Measurements from ENCODE around the gene SP6.
A peak's percentile ranks its signal among the peaks of the same experiment; 100 is the strongest.

Gene SP6

DNA sequence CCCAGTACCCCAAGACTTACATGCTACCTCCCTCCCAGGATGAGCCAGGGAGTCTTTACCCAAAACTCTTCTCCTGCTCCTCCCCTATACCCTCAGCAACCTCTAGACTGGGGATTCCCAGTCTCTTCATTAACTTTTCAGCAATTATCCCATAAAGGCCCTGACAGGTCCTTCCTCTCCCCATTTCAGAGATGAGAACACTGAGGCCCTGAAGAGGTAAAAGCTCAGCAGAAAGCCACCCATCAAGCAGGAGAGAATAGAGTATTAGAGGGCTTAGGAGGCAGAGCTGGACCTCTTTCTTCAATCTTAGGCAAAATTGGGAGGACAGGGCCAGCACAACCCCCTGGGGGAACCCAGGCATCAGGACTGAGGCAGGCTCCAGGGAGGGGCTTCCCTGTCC, 5.9 kb upstream of the SP6 start:
- no peak for DNase-seq

DNA sequence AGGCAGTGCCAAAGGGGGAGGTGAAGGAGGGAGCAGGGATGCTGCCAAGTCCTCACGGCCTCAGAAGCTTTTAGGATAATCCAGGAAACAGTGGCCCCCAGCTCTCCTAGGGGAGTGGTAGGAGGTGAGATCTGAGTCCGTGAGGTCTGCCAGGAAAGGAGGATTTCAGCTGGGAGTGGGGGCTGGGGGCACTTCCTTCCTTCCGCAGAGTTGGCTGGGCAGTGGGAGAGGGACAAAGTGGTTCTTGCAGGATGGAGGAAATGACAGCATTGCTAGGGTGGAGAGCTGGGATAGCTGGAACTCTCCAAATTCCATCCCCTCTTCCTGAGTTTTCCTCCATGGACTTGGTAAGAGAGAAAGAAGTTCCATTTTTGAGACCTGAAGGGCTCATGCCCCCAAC, 4.8 kb upstream of the SP6 start:
- no peak for DNase-seq

DNA sequence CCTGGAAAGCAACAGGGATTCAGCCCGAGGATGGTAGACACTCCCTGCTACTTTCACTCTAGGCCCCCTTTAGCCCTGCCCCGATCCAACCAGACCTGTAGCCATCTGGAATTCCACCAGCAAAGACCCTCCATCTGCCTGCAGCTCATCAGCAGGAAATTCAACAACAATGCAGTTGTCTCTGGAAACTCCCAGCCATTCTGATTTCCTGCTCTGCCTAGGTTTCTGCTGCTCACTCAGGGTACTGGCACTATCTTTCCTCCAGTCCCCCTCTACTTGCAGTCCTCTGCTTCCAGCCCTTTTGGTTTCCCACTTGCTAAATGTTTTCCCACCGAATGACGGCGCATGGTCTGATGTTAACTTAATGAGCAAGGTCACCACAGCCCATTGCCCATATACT, 2.7 kb upstream of the SP6 start:
- no peak for DNase-seq

- DNase-seq: peak; percentile 58
These were observed 1.4 kb upstream of the SP6 start for GRCh38 chr17:47852113-47852949.

- no peak for DNase-seq
These were observed 775 bp upstream of the SP6 start for GRCh38 chr17:47851764-47852112.

DNA sequence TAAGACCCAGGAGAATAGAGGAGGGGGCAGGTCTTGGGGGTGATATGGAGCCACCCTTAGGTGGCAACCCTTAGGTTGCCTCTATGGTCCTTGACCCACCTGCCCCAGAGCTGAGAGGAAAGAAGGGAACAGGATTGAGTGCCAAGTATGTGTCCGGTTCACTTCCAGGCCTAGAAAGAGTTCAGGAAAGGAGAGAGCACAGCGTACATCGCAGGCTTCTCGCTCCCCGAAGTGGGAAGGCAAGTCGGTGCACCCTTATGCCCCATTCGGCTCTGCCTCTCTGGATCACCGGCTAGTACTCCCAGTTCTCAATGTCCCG, 631 bp downstream of the SP6 start:
- no peak for DNase-seq

DNA sequence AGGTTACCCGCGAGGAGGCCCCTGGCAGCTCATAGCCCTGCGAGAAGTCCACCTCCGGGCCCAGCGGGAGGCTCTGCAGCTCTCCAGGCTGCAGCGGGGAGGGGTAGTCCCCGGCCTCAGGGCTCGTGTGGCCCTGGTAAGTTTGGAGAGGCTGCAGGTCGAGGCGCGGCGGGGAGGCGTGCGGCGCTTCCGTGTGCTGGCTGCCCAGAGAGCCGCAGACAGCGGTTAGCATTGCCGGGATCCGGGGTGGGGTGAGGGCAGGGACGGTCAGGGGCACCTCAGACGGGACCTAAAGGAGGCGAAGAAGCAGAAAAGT, 2.8 kb downstream of the SP6 start:
- no peak for DNase-seq

GRCh38 chr17:47847341-47848197, 3.4 kb downstream of the SP6 start:
- DNase-seq: peak; percentile 47

DNA sequence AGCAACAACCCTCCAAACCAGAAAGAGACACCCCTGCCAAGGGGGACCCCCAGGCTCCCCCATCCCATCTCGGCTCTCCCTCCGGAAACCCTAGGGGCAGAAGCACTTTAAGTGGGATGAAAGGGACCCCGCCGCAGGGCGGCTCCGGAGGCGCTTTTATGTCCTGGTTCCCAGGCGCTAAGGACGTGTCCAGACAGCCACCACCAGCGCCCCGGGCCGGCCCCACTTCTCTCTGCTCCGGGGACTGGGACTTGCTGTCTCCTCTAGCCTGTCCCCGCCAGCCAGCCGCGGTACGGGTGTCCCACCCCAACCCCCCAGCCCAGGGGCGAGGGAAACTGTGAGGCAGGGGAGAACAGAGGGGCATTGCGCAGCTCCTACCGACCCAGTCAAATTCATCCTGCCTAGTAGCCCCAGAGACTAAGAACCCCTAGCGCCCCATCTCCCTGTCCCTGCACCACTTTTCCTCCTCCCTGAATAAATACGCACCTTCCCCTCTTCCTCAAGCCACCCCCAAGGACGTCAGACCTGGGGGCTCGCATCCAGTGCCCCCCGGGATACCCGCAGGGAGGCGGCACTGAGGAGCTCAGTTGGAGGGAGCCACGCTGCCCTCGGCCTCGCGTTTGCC, 4.1 kb downstream of the SP6 start:
- no peak for DNase-seq

DNA sequence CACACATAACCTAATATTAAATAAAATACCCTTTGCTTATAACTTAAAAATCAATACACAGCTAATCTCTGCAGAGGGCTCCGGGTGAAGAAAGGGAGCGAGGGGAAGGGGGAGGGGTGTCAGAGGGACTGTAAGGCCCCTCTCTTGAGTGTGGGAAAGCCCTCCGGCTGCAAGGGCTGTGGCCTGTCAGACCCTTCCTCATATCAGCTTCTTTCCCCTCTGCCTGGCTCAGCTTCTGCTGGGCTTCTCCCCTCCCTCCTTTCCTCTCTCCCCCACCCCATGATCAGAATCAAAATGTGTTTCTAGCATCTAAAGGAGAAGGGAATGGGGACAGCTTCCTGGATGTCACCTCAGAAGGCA, 5.3 kb downstream of the SP6 start:
- DNase-seq: no peak

DNA sequence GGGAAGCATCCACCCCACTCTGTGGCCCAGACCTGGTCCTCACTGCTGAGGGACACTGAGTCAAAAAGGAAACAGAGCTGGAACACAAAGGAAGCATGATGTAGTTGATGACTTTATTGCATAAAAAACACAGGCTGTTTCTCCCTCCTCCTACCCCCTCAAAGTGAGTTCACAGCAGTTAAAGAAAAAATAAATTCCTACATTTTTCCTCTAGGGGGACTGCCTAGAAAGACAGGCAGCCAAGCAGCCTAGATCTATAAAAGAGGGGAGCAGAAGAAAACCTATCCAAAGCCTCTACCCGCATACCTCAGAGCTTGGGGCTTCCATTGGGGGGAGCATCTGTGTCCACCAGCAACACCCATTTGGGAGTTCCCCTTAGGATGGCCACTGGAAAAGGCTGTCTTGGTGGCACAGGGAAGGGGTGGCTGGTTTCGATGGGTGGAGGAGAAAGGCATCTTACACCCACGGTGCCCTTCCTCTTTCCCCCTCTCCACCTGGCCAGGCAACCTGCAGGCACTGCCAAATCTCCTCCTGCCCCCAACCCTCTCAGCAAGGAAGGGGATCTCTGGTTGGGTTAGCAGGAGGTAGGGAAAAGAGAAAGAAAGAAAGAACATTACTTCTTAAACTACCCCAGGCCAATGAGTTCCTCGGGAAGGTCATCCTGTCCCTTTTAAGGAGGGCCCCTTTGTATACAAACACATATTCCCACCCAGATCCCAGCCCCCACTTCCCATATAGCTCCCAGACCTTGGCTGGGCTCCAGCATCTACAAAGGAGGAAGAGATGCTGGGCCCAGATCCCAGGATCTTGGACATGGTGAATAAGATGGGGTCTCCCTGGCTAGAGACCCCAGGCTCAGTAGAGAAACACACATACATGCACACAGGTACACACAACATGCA, 5.9 kb downstream of the SP6 start:
- no peak for DNase-seq

- DNase-seq: no peak
These were observed 6.7 kb downstream of the SP6 start for GRCh38 chr17:47844227-47844626.

DNA sequence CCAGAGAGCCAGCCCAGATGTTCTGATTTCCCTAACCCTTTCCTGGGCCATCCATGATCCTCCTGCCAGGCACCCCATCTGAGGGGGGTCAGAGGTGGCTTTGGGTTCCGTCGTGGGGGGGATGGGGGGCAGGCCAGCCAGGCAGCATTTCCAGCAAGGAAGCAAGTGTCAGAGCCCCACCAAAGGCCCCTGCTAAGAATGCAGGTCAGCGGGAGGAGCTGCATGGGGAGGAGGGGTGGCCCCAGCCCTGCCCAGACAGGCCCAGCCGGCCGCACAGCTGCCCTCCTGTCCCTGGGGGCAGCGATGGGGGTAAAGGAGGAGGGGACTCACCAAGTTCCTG, 7.6 kb downstream of the SP6 start:
- no peak for DNase-seq

- DNase-seq: no peak
These were observed 9.3 kb downstream of the SP6 start for GRCh38 chr17:47841488-47842291.

DNA sequence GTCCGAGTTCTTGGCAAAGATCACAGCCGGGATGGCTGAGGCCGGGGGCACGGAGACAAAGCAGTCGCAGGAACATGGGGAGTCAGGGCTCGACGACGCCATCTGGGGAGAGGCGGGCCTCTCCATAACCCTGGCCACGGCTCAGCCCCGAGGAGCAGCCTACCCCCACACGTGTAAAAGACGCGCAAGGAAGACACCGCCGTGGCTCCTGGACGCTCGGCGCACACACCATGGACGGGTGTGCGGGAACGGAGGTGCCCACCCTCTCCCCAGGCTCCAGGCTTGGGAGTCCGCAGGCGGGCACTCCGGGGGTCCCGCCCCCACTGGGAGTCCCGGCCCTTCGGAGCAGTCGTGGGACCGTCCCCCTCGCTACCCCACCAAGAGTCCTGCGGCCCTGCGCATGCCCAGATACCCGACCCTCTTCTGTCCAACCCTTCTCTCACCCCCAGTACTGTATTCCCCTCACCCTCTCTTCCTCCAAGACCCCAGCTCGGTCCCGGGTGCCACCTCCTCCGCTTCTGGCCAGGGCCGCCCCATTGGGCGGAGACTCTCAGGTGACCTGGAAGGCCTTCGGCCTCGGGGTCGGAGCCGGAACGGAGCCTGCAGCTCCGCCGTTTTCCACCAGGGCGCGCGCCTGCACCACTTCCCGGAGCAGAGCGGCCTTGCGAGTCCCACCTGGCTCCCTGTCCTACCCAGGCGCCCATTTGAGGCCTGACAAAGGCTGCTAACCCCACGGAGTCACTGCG, 10.0 kb downstream of the SP6 start, which contains the start of gene SCRN2:
Gene SCRN2 (minus strand): TSS at position 532 of the 746 bp plus-strand sequence. CDS start 430 bp downstream, at position 102.
- DNase-seq: peak; percentile 94

DNA sequence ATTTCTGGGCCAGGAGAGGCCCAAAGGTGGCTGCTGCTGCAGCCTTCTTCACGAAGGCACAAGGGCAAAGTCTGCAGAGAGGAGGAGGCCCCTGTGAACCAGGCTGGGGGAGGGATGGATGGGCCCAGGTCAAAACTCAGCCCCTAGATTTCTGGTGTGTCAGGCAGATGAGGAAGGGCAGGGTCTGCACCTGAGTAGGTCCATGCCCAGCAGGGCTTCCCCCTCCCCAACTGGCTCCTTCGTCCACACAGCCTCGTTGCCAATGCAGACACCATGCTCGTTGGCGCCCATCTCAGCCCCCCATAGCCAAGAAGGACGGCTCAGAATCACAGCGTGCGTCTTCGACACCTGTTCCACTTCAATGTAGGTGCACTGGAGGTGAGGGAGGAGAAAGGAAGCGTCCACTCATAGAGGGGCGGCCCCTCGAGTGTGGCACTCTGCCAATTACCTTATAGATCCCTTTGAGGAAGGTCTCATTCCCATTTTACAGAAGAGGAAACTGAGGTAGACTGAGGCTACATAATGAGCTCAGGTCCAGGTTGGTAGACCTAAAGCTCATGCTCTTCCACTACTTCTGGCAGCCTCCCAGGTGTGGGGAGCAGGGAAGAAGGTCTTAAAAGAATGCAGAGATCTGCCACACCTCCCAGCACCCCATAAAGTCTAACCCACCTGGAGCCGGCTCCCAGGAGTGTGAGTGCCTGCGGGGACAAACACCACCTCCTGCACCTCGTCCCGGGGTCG, 10.8 kb downstream of the SP6 start:
- DNase-seq: no peak

- no peak for DNase-seq
These were observed 11.9 kb downstream of the SP6 start for GRCh38 chr17:47839071-47839470.

GRCh38 chr17:47838636-47839035, 12.3 kb downstream of the SP6 start:
- no peak for DNase-seq

DNA sequence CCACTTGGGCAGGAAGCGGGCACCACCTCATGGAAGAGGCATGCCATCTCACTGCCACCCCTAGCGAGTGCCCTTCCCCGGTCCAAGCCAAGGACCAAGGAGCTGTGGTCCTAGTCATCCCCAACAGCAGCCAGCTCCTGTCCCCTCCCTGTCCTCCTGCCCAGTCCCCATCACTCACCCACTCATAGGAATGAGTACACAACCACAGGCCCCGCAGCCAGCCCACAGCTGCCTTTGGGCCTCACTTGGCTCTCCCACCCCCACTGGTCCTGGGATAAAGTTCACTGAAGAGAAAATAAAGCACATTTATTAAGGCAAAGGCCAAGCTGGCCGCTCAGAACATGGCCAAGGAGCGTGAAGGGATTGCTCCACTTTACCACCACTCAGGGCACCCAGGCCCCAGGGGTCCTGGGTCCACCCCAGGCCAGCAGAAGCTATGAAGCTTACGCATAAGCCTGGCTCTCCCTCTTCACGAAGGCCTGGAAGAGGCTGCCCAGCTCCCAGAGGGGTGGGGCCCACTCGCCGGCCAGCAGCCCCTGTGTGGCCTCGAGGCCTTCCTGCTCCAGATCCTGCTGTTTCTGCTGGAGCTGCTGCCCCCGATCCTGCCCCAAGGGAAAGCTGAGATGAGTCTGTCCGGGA, 13.4 kb downstream of the SP6 start:
- no peak for DNase-seq

DNA sequence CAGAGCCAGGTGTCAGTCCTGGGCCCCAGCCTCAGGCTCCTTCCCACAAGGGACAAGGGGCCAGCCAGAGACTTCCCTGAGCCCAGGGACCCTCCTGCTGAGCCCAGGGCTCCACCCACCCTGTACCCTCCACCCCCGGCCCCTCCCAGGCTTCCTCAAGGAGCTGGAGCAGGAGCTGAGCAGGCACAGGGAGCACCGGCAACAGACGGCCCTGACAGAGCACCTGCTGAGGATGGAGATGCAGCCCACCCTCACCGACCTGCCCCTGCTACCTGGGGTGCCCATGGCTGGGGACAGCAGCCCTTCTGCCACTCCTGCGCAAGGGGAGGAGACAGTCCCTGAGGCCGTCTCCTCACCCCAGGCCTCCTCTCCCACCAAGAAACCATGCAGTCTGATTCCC, 14.4 kb downstream of the SP6 start:
- no peak for DNase-seq
